HL-60/S4 (cell line): Measurements from ENCODE around the gene SRPX2.

Experiments
- in situ Hi-C: fragments of 300-500 bp; cut with MboI; formaldehyde crosslinking; loops from 2 replicates; pipeline ENCODE4 v1.14.3; 2022; ENCODE audit warnings: low sequenced_read_pairs

SRPX2 gene, protein sequence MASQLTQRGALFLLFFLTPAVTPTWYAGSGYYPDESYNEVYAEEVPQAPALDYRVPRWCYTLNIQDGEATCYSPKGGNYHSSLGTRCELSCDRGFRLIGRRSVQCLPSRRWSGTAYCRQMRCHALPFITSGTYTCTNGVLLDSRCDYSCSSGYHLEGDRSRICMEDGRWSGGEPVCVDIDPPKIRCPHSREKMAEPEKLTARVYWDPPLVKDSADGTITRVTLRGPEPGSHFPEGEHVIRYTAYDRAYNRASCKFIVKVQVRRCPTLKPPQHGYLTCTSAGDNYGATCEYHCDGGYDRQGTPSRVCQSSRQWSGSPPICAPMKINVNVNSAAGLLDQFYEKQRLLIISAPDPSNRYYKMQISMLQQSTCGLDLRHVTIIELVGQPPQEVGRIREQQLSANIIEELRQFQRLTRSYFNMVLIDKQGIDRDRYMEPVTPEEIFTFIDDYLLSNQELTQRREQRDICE

DNA sequence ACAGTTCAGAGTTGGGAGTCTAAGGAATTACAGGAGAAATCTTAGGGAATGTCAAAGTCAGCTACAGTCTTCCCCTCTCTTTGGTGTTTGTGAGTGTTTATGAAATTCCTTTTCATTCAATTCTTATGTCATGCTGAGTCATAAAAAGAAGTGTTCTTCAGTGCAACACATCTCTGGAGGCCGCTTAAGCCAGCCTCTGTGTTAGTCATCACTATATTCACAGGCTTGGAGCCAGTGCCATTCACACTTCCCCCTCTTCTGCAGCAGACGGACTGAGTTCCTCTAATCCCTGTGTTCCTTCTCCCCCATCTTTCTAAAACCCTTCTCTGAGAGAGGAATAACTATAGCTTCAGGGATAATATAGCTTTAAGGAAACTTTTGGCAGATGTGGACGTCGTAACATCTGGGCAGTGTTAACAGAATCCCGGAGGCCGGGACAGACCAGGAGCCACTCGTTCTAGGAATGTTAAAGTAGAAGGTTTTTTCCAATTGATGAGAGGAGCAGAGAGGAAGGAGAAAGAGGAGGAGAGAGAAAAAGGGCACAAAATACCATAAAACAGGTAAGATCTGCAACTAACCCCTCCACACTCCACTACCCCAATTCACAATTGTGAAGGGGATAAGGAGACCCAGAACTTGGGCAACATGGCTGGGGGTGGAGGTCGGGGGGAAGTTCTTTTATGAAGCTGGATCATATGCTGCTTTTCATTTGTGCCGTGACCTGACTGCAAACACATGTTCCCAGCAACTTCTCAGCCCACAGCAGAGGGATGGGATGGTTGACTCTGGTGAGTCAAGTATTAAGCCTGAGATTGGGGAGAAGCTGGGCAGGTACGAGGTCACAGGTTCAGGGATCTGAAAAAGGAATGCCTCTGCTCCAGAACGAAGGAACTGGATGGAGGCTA, at the start of gene SRPX2:
TSS of gene SRPX2 (plus strand) at position 244 of the 905 bp plus-strand sequence. CDS start 2,124 bp downstream, outside the sequence.
- in situ Hi-C loops: no loop called here

DNA sequence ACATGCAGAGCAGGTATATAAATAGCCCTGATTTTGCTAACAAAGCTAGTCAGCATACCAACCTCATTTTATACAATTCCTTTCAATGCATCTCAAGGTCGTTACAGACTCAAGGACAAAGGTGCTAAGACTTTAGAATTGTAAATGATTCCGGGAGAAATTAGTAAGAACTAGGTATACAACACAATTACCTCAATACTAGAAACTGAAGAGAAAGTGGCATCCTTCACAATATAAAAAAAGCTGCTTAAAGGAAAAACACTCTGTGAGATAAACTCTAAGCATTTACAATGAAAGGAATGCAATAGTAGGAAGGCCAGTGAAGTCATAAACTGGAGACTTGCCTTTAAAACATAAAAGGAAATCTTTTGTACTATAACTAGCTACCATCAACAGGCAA, 47.4 kb upstream of the SRPX2 start:
- in situ Hi-C loops: no loop called here

DNA sequence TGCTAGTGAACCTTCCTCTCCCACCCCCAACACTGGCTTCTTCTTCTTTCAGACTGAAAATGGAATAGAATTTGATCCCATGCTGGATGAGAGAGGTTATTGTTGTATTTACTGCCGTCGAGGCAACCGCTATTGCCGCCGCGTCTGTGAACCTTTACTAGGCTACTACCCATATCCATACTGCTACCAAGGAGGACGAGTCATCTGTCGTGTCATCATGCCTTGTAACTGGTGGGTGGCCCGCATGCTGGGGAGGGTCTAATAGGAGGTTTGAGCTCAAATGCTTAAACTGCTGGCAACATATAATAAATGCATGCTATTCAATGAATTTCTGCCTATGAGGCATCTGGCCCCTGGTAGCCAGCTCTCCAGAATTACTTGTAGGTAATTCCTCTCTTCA, 44.5 kb upstream of the SRPX2 start:
- in situ Hi-C loops: no loop called here

DNA sequence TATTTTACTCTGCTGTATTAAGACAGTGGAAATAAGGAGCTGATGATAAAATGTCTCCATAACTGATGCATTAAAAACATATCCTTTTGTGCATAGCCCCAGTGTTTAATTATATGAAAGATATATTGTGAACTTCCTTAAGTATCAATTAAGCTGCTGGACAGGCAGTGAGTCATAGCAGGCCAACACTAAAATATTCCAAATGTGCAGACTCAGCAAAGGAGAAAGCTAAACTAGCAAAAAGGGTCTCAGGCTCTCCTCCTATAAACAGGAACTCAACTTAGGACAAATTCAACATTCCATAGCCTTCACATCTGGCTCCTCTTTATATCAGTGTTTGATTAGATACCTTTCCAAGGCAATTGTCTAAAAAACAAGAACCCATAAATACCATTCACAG, 43.7 kb upstream of the SRPX2 start:
- in situ Hi-C loops: no loop called here

DNA sequence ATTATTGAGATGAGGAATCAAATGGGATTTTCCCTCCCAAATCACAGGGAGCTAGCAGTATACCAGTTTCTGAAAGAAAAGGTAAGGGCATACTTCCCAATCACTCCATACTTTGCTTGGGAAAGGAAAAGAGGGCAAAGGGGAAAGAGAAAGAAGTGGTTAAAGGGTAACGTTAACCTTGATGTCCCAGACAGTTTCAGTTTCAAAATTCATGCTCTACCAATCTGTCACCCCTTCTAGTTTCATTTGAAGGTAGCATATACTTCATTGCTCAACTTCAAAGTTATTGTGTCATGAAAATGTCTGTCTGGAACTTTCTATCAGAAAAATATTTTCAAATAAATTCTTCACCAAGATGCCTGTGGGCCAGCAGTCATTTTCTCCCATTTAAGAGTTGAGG, 43.2 kb upstream of the SRPX2 start:
- in situ Hi-C loops: no loop called here

DNA sequence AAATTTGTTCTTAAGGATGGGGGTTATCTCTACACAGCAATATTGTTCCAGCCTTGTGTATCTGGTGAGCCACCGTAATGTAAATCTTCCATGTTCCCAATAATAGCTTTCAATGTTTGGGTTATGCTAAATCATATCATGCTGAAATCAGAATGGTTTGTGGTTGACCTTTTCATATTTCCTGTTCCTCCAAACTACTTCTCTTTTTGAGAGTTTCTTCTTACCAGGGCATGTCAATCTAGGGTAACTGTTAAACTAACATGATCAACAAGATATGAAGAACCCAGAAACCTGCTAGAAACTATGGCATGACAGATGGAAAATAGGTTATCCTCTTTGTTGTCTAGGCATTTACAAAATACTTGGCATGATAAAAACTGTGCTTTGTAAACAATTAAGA, 37.2 kb upstream of the SRPX2 start:
- in situ Hi-C loops: no loop called here

DNA sequence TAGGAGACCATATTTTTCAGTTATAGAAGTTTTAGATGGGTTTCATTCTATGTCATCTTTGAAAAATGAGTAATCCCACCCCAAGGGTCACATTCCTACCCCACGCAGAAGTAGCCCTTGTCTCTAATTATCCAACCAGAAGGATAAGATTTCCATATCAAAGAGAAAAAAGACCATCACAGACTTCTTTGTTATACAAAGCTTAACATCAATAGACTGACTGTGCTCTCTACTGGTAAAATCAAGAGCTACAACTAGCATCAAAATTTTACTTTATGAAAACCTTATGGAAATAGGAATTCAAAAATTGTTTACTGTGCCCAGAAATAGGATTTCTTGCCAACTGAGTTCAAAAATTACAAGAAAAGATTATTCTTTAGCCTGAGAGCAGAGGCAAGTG, 34.4 kb upstream of the SRPX2 start:
- in situ Hi-C loops: no loop called here

DNA sequence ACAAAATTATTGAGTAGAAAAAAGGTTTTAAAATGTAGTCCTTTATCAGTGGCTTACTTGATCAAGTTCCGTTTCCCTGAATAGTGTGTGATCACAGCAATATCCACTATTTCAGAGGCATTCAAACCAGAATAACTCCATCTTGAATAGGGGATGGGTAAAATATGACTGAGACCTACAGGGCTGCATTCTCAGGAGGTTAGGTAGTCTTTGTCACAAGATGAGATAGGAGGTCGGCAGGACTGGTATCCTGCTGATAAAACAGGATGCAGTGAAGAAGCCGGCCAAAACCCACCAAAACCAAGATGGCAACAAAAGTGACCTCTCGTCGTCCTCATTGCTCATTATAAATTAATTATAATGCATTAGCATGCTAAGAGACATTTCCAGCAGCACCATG, 32.0 kb upstream of the SRPX2 start:
- in situ Hi-C loops: no loop called here

DNA sequence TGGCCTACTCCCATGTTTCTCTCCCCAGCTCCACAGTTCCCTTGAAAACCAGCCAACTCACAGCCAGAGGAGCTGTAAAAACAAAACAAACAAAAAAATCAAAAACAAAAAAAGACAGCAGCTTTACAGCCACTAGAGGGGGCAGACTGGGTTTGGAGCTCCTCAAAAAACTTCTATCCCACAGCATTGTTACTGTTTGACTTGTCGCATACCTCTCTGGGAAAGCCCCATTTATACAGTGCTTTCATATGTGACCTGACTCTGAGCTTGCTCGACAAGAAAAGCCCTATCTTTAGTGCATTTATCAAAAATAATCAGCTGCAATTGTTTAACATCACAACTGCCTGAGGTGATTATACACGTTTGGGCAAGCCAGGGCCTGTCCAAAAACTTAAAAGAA, 29.0 kb upstream of the SRPX2 start:
- in situ Hi-C loops: no loop called here

DNA sequence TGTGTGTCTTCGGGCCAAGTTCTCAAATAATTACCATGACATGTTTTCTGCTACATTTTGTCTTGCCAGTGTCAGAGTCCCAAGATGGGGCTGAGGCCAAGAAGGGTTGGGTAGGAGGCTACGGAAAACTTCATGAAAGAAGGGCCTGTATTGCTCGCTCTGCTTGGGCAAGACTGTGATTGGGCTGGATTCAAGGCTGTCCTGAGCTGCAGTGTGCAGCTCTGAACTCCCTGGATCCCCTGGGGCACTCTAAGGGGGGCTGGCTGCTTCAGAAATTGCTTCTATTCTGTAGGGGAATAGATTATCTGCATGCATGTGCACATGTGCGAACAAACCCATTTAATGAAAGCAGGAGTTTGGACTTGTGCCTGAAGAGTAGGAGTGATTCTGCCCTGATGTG, 21.0 kb upstream of the SRPX2 start:
- in situ Hi-C loops: no loop called here

DNA sequence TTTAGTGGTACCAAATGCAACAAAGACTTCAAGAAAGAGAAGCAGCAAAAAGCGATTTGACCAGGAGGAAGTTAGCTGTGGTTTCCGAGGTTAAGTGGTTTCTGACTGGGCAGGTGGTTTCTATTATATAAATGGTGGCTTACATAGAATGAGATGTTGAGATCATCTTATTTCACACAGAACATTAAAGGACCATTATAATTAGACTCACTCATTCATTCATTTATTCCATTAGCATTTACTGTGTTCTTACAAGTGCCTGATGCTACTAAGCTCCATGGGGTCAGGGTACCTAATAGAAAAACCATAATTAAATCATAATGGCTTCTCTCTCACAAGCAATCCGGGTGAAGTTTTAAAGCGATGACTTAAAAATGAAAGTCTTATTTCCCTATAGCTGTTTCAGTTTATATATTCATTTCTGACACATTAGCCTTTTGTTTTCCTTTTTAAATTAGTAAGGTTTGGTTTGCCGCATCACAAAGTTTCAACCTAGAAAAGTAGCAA, 18.0 kb upstream of the SRPX2 start:
- in situ Hi-C loops: no loop called here

DNA sequence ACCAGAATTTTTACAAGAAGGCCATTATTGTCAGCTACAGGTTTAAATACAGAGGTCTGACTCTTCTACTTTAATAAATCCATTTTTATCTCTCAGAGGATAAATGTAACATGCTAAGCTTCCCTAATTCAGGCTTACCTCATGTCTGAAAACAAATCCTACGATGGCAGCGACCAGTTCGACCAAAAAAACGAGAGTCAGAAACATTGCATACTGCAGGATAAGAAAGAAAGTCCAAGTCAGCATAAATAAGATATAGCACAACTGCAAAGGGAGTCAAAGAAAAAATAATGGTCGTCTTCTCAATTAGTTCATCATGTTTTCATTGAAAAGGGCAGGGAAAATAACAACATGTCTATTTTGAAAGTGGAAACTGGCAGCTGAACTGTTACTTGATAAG, 9.0 kb upstream of the SRPX2 start:
- in situ Hi-C loops: no loop called here

DNA sequence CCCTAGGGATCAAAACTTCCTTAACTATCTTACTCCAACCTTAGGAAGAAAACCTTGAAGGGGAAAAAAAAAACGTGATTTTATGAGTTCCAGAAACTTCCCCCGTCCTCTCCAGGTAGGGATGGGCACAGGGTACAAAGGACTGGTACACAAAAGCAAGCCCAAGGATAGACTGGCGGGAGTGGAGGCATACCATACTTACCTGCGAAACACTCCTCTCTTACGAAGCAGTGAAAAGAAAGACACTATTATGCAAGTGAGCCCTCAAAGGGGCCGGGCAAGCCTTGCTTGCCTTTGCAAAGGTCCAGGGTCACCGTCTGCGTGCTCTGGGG, 8.0 kb upstream of the SRPX2 start:
- in situ Hi-C loops: no loop called here

DNA sequence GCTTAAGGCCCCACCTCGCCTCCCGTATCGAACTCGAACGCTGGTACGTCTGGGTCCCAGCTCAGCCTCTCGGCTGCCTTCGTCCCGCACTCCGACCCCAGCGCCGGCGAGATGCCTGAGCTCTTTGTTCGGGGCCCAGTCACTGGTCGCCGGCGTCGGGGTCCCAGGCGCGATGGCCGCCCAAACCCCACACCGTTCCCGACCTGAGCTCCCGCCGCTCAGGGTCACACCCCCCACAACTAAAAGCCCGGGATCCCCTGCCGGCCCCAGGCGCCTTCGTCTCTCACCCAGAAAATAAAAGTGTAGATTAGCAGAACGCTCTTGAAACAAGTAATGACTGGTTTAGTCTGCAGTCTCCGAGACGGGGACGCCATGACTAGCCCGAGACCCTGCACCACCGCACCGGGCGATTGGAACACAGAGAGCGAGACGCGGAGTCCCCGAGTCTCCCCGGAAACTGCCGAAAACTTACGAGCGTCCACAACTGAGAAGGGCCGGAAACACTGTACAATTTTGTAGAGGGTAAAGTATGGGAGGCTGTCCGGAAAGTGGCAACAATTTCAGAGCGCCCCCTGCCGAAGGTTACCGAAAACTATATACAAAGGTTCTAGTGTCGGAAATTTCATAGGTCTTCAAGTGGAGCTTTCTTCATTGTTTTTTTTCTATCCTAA, 7.5 kb upstream of the SRPX2 start, which contains the start of gene TSPAN6:
TSS of gene TSPAN6 (minus strand) at position 486 of the 671 bp plus-strand sequence. CDS start at position 374, 112 bp downstream.
- in situ Hi-C loops: no loop called here

DNA sequence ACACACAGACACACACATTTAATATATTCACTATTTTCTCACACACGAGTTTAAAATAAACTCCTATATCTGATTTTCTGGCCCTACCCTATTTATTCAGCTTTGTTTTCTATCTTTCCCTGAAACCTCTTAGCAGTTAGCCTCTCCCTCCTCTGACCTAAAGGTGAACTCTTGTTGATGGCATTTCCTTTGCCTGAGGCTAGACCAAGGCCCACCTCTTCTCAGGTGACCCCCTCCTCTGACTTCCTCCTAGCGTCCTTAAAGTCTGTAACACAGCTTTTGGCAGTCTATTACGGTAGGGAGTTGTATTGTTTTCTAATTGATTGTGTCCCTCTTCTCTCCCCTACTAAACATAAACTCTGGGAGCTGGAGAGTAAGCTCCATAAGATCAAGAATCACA, 1.7 kb upstream of the SRPX2 start:
- in situ Hi-C loops: no loop called here

DNA sequence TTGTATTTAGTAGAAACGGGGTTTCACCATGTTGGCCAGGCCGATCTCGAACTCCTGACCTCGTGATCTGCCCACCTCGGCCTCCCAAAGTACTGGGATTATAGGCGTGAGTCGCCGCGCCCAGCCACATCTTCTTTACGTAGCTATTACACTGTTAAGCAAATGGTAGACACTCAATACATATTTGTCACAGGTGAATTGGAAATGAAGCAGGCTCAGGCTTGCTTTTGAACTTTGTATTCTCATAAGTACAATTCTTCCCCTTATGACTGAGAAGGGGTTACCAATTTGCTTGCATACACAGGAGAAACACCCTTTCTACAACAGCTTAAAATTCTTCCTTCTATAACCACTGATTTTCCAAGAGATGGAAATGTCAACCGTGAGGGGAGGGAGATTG, 787 bp upstream of the SRPX2 start:
- in situ Hi-C loops: no loop called here

DNA sequence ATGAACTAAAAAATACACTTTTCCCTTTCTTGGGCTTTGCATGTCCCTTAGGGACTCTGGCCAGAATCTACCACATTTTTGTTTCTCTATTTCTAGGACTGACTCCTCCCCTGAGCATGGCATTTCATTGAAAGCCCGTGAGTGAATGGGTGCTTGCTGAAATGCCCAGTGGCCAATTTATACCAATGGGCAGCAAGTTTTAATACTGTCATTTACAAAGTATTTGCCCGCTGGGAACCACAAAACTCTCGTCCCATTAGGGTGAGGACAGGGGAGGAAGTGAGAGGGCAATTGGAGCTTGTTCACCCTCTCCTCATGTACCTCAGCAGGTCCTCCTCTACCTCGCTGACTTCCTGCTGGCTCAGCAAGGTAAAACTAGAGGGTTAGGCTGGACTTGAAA, 1.1 kb downstream of the SRPX2 start:
- in situ Hi-C loops: no loop called here

DNA sequence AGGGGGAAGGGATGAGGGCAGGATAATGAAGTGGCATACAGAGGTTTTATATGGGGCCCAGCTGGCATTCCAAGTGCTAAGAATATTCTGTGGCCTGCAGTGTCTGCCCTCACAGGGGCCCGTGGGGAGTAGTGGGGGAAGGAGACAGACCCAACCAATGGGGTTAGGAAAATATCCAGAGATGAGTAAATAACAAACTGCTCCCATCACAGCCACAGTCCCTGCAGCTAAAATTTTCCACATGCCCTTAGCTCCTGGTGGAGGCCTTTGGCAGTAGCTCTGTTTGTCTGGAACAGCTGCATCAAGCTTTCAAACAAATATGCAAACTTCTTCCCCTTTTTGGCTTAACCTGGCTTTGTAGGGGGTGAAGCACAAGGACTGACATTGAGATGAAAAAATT, 3.1 kb downstream of the SRPX2 start:
- in situ Hi-C loops: no loop called here

DNA sequence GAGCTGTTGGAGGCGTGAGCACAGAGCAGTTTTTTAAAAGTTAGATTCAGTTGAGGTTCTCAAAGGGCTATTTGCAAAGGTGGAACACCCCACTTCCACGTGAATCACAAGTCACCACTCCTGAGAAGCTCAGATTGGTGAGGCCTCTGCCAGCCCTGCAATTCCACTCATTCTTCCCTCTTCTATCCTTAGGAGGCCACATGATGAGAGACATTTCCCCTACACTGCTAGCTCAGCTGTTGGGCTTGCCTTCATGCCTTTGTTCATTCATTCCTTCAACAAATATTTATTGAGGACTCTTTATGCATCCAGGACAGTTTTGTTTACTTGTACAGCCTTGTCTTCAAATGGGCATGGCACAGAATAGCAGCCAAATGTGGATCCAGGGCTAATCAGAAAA, 3.7 kb downstream of the SRPX2 start:
- in situ Hi-C loops: no loop called here

DNA sequence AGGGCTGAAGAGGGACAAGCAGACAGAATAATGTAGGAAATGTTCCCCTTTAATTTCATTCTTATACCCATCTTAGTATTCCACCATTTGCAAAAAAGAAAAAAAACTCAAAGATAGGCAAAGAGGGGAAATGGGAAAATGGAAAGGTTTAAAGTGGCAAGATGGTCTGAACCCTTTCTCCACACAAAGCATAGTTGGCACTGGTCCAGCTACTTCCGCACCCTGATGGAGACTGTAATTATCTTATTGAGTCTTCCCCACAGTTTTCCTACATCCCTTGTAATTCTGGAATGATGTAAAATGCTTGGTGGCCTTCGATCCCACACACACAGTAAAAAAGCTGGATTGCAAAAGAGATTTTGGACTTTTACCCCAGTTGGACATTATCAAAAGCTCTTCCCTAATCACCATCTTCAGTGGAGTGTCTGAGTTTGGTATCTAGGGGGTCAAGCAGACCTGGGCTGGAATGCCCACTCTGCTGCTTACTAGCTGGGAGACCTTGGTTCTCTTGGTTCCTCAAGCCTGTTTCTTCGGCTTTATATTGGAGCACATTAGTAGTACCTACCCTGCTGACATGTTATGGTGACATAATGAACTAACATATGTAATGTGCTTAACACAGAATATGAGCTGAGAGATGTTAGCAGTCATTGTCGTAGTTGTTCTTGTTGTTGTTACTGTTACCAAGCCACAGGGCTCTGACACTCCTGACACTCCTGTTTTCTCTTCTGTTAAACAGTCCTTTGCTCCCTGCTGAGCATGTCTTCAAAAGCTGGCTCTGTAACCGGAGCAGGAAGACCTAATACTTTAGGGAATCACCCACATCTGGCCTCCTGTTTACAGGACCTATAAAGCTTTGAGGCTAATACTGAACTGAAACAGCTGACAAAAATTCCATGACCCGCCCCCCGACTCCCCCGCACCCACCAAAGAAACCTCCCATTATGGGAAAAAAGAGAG, 4.7 kb downstream of the SRPX2 start:
- in situ Hi-C loops: no loop called here
